ENCODE results near the gene FAM50A.
A peak's percentile ranks its signal among the peaks of the same experiment; 100 is the strongest.

Gene FAM50A

DNA sequence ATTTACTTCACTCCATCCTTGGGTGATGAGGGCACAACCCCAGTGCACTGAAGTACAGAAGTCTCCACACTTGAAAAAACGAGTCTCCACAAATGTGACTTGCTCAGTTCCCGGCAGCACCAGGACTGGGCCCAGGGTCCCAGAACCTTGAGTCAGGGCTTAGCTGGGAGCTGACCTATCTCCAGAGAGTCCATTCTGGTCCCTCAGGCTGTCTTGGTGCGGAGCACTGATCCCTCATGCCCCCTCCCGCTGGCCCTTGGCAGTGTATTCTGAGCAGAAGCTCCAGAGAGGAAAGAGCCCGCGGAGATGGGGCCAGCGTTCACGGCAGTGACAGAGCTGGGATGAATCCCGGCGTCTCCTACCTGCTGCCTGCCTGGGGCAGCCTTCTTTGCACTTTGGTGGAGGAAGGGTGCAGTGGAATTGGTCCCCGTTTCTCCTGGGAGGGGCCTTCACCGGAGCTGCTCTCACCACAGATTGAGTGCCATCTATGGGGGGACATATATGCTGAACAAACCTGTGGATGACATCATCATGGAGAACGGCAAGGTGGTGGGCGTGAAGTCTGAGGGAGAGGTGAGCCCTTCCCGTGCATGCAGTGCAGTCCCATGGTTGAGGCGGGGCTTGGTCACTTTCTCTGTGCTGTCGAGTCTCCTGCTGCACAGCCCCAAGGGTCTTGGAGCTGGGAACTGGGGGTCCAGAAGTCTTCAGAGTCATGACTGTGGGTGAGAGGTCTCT is 3.2 kb upstream of the FAM50A start:
- DNase-seq, result no peak

DNA sequence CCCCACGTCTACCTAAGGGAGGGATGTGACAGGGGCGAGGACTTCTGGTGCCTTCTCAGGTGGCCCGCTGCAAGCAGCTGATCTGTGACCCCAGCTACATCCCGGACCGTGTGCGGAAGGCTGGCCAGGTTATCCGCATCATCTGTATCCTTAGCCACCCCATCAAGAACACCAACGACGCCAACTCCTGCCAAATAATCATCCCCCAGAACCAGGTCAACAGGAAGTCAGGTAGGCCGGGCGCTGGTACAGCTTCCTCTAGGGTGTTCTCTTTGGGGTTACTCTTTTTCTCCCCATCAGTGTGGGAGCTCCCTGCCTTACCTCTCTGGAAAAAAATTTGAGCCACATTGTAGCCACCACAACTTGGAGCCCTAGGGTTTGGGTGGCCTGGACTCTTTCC is 2.4 kb upstream of the FAM50A start:
- no peak for DNase-seq

DNA sequence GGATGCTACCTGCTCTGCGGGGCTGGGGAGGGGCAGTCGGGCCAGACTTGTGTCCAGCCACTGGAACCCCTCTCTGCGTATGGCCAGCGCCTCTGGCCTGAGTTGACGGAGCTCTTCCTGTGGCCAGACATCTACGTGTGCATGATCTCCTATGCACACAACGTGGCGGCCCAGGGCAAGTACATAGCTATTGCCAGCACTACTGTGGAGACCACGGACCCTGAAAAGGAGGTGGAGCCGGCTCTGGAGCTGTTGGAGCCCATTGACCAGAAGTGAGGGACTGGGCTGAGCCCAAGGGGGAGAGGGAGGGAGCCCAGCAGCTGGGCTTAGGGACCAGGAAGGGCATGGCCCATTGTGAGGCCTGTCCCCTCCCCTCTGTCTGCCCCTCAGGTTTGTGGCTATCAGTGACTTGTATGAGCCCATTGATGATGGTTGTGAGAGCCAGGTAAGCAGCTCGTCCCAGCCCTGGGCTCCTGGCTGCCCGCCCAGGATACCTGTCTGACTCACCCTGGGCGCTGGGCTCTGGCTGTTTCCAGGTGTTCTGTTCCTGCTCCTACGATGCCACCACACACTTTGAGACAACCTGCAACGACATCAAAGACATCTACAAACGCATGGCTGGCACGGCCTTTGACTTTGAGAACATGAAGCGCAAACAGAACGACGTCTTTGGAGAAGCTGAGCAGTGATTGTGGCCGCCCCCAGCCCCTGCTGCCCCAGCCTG is 1.8 kb upstream of the FAM50A start:
- DNase-seq, result no peak

DNA sequence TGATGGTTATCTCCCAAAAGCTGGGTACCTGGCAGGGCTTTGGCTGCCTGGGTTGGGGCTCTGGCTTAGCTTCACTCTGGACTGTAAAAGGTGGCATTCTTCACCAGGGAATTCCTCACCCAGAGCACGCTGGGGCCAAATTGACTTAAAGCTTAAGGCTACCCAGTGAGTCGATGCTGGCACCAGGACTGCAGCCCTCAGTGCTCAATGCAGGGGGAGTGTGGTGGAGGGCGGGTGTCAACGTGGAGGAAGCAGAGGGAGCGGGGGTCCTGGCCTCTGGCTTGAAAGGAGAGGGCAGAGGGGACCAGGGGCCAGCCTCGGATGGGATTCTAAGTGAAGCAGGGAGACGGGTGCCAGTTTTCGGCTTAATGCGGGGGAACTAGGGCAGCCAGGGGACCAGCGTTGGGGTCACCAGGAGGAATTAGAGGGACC is 446 bp upstream of the FAM50A start:
- DNase-seq, result no peak

DNA sequence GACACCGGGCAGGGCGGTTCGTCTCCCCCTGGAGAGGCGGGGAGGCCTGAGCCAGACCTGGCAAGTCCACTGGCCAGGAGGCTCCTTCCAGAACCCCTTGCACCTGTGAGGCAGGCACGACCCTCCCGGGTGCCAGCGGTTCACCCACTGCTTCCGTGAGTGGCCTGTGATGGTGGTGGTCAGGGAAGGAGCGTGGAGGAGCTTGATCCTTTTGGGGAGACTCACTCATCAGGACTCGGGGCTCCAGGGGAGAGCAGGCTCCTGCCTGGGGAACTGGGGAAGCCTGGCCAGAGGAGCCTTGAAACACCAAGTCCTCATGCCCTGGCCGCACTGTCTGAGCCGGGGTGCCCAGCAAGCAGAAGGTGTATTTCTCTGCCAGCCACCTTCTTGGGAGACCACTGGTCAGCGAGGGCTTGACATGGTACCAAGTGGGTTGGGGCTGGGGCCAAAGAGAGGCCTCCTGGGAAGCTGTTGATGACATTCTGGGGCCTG is 860 bp downstream of the FAM50A start:
- no peak for DNase-seq

DNA sequence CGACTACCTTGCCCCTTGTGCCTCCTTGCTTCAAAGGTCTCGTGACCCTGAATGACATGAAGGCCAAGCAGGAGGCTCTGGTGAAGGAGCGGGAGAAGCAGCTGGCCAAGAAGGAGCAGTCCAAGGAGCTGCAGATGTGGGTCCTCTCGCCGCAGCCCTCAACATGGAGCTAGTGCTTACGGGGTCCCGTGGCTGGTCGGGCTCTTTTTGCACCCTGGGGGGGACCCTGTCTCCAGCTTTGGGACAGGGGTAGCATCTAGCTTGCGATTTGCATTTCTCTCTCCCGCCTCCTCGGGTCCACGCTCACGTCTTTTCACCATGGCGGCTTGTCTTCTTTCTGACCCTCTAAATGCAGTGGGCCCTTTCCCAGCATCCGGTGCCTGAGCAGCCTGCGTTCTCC is 1.8 kb downstream of the FAM50A start:
- no peak for DNase-seq

DNA sequence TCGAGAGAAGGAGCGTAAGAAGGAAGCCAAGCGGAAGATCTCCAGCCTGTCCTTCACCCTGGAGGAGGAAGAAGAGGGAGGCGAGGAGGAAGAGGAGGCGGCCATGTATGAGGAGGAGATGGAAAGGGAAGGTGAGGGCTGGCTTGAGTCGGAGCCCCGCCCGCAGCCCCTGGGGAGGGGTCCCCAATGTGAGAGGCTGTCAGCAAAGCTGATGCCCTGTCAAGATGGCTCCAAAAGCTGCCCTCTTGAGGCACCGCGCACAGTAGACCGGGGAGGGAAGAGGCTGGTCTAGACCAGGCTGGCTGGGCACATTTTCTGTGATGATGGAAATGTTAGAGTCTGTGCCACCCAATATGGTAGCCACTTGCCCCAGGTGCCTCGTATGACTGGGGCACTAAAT is 2.5 kb downstream of the FAM50A start:
- DNase-seq, result no peak

DNA sequence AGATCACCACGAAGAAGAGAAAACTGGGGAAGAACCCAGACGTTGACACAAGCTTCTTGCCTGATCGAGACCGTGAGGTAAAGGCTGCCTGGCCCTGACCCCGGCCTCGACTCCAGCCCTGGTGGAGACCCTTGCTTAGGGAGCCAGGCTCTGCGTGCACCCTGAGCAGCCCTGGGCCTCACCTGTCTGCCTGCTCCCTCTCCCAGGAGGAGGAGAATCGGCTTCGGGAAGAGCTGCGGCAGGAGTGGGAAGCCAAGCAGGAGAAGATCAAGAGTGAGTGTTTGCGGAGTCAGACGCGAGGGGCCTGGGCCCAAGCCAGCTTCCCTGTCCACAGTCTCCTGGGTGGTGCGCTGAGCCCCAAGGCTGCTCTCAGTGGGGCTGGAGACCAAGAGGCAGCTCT is 4.5 kb downstream of the FAM50A start:
- no peak for DNase-seq

DNA sequence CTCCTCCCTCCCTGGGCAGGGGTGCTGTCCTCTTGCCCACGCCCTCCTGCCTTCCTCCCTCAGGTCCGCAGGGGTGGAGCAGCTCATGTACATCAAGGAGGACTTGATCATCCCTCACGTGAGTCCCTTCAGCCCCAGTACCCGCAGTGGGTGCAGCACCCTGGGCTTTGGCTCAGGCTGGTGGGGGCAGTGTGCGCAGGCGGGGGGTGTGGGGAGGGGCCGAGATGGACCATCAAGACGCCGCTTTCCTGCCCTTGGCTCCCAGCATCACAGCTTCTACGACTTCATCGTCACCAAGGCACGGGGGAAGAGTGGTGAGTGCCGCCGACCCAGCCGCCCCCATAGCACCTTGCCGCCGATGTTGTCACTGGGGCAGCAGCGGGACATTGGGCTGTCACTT is 5.7 kb downstream of the FAM50A start:
- DNase-seq, result no peak

DNA sequence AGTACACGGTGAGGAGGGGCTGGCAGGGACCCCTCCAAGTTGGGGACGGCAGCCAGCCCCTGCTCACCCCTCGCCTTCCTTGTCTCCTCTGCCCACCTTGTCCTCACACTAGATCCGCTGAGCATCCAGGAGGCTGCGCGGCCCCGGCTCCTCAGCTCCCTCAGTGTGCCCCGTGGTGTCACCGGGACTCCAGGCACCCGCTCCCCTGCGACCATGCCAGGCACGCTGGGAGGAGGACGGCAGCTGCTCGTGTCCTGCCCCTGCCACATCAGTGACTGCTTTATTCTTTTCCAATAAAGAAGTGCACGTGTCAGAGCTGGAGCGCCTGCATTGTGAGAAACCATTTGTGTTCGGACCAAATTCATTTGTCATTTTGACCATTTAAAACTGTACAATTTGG is 6.4 kb downstream of the FAM50A start:
- DNase-seq, result no peak

DNA sequence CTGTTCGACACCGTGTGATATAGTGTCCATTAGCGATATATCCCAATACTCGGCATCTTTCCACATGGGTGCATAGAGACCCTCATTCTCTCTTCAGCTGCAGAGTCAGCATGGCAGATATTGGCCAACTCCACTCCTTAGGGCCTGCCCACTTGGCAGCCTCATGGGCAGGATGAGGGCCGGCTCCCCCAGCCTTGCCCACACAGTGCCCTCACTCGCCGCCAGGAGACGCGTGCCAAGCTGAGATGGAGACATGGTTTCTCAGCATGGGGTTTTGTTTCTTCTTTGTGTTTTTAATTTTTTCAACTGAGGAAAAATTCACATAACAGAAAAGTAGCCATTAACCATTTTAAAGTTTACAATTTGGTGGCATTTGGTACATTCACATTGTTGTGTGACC is 8.9 kb downstream of the FAM50A start:
- no peak for DNase-seq

DNA sequence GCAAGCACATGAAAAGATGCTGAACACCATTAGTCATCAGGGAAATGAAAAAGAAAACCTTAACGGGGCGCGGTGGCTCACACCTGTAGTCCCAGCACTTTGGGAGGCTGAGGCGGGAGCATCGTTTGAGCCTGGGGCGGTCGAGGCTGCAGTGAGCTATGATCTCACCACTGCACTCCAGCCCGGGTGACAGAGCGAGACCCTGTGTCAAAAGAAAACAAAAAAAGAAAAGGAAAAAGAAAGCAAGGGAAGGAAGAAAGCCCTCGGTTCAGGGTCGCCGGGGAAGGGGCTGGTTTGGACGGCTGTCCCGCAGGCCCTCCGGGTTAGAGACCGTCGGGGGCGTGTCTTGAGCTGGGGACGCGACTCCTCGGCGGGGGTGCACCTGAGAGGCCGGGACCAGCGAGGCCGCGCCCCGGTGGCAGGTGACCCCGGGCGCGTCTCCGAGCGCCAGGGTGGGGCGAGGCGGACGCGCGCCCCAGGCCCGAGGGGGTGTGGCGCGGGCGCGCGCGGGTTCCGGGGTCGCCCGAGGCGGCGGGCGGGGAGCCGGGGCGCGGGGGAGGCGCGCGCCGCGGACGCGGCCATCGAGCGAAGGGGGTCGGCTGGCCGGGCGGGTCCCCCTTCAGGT is 13.7 kb downstream of the FAM50A start:
- peak; percentile 6 for DNase-seq

DNA sequence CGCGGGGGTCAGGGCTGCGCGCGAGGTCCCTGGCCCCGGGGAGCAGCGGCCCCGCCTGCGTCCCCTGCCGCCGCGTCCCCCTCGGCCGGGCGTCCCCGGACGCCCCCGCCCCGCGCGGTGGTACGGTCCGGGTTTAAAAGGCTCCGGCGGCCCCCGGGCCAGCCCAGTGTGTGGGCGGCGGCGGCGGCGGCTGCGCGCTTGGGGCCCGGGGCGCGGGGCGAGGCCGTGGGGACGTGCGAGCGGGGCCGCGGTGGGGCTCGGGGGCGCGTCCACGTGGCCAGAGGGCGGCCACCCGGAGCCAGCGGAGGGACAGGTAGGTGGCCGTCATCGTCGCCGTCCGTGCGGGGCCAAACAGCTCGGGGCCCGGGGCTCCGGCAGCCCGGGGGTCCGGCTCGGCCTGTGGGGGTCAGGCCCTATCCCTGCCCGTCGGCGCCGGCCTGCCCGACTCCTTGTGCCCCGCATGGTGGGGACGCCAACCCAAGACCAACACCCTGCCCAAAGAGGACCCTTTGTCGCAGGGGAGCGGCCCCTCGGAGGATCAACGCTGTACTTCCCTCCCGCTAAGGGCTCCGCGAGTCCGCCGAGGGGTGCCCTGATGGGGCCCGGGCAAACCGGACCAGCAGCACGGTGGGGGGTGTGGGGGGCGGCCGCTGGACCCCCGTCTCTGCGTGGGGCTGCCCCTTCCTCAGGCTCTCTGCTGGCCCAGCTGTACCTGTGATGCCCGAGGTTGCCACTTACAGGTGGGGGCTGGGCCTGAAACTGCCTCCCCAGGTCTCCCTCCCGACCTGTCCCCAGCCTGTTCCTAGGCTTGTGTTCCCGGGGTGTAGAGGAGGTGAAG is 14.4 kb downstream of the FAM50A start, which contains the start of gene PLXNA3:
Gene PLXNA3 (plus strand): TSS at position 166 of the 838 bp plus-strand sequence. CDS start 1,903 bp downstream, outside the sequence.
- peak; percentile 43 for DNase-seq

DNA sequence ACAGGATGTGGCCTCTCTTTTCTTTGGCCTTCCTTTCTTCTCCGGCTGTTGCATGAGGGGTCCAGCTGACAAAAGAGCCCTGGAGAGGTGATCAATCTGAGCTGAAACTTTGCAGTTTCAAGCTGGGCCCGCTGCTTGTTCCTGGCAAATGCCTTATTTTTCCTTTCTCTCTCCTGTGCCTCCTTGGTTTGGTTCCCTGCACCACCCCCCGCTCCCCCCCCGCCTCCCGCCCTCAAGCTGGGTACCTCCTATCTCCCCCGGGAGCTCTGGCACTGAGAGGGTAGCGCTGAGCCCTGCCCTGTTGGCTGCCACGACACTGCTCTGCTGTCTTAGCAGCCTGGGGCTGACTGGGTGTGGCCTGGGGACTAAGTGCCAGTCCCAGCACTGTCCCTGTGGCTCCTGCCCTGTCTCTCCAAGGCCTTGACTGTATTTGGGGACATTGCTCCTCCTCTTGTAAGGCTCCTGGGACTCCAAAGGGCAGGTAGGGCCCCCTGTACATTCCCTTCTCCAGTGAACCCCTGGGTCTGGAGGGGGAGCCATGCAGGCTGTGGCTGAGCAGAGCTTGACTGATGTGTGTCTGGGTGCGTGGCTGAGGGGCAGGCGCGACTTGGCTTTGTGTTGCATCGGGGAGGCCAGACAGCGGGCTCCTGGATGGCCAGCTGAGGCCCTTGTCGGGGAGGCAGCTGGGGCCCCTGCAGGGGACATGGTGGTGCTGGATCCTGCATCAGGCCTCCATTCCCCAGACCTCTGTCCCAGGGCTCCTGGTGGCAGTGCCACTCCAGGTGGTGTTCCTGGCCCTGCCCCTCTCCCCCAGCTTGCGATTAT is 15.2 kb downstream of the FAM50A start:
- peak; percentile 60 for DNase-seq

DNA sequence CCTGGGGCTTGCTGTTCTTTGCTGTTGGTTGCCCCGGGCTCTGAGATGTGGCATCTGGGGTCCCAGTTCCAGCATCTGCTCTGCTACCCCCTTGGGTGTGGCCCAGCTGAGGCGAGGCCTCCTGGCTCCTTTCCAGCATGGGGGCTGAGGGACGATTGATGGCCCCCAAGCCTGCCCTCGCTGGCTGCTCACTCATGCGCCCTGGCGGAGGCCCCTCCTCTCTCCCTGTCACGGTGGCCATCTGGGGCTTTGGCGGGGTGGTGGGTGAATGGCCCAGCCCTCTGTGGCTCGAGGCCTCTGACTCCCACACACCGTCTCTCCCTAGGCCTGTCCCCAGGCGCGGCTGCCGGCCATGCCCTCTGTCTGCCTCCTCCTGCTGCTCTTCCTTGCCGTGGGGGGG is 15.9 kb downstream of the FAM50A start:
- DNase-seq, result peak; percentile 4

DNA sequence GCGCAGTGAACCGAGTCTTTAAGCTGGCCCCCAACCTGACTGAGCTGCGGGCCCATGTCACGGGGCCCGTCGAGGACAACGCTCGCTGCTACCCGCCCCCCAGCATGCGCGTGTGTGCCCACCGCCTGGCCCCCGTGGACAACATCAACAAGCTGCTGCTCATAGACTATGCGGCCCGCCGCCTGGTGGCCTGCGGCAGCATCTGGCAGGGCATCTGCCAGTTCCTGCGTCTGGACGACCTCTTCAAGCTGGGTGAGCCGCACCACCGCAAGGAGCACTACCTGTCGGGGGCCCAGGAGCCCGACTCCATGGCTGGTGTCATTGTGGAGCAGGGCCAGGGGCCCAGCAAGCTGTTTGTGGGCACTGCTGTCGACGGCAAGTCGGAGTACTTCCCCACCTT is 16.4 kb downstream of the FAM50A start:
- DNase-seq, result no peak

DNA sequence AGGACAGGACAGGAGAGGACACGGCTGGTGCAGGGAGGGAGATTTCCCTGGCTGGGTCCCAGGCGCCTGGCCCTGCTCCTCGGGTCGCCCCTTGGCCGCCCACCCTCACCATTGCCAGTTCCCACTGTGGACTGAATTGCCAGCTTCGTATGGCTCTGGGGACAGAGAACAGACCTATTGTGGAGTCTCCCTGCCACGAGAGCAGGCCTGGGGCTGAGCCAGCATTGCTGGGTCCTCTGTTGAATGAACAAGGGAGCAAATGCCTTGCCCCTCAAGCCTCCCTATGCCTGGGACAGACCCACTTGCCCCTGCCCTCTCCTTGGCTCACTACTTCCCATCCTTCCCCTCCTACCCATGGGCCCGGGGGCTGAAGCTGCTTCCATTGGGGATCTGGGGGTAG is 18.5 kb downstream of the FAM50A start:
- DNase-seq, result no peak

DNA sequence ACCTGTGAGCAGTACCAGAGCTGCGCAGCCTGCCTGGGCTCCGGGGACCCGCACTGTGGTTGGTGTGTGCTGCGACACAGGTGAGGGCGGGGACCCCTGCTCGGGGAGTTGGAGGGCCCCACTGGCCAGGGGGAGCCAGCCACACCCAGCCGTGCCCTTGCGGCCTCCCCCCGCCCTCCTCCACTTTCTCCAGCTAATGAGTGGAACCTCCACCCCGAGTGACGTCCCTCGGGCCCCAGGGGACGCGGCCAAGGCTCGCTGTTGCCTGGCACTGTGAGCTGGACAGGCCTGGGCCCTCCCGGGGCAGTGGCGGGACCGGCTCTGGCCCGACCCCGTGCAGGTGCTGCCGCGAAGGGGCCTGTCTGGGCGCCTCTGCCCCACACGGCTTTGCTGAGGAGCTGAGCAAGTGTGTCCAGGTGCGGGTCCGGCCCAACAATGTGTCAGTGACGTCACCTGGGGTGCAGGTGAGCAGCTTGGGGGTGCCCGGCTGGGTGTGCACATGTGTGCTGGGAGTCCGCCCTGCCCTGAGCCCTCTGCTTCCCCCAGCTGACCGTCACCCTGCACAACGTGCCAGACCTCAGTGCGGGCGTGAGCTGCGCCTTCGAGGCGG is 19.8 kb downstream of the FAM50A start:
- DNase-seq, result no peak

DNA sequence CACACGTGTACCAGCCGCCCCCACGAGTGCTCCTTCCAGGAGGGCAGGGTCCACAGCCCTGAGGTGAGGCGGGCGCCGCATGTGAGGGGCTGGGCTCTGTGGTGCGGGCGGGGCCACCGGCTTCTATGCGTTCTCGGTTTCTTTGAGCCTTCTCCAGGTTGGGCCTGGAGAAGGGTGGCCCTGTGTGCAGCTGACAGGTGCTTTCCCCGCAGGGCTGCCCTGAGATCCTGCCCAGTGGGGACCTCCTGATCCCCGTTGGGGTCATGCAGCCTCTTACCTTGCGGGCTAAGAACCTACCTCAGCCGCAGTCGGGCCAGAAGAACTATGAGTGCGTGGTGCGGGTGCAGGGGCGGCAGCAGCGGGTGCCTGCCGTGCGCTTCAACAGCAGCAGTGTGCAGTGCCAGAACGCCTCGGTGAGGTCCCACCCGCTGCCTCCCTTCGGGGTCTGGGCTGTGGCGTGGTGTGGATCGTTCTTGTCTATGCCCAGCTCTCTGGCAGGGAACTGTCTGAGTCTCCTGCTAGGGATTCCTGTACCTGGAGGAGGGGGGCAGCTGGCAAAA is 20.9 kb downstream of the FAM50A start:
- DNase-seq, result no peak

DNA sequence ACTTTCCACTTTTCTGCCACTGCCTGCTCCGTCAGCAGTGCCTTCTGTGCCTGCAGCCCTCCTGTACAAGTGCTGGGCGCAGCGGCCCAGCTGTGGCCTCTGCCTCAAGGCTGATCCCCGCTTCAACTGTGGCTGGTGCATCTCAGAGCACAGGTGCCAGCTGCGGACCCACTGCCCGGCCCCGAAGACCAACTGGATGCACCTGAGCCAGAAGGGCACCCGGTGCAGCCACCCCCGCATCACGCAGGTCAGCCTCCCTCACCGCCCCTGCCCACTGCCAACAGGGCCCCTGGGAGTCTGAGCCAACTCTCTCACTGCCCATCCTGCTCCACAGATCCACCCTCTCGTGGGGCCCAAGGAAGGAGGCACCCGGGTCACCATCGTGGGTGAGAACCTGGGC is 21.7 kb downstream of the FAM50A start:
- DNase-seq, result no peak

DNA sequence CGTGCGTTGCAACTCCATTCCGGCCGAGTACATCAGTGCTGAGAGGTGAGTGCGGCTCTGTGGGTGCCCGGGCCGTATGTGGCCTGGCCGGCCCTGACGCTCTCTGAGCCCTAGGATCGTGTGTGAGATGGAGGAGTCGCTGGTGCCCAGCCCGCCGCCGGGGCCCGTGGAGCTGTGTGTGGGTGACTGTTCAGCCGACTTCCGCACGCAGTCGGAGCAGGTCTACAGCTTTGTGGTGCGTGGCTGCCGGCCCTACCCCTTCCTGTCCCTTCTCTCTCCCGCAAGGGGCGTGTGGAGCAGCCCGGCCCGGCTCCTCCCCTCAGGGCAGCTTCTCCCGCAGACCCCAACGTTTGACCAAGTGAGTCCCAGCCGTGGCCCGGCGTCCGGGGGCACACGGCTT is 22.1 kb downstream of the FAM50A start:
- no peak for DNase-seq

Data from fibroblast of skin of back (primary cell).